ENCODE results near the gene TEX22. TPM values are rescaled to one million over a fixed set of nuclear protein-coding genes. Genes with fewer than 3 reads are reported as not detected.
A peak's percentile ranks its signal among the peaks of the same experiment; 100 is the strongest.

Gene TEX22
- polyA plus RNA-seq, 1 donor from 2014 or later = 1.0 TPM

DNA sequence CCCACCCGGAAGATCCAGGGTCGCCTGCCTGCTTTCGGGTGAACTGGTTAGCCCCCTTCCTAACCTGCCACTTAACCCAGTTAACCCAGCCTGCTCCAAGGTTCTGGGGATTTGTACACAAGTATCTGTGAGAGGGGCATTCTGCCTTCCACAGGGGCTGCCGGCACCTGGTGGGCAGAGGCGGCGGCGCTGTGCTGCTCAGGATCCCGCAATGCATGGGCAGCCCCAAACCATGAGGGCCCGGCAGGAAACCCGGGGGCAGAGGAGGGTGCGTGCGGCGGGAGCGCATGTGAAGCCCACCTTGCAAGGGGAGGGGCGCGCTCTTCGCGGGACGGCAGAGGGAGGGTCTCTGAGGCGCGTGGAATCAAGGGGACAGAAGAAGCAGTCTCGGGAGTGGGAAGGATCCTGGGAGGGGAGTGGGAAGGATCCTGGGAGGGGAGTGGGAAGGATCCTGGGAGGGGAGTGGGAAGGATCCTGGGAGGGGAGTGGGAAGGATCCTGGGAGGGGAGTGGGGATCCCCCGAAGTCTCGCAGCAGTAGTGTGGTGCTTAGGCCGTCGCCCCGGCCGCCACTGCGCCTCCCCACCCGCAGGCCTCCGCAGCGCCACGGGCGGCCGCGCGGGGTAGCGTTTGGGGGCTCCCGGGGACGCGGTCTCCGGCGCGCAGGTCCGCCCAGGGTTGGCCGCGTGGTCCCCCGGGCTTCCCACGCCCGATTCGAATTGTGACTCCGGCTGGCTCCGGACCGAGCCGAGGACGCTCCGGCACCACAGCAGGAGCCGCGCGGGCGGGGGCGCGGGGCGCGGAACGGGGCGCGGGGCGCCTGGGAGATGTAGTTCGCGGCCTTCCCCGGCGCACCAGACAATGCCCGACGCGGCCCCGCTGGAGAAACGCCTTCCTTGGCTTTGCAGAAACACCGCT, 16.4 kb downstream of the TEX22 start:
- peak overlapping the region; percentile 52 to 88 (median 74) for H3K4me3 Mint-ChIP-seq
- no peaks in the 10 kb centered on the region for H3K9me3 Mint-ChIP-seq
- H3K27me3 Mint-ChIP-seq = peaks cover 22% of the 10 kb centered on the region
- H3K27ac Mint-ChIP-seq = peak overlapping the region in 1 of 3 donors; percentile 3
- H3K36me3 Mint-ChIP-seq = no peaks in the 10 kb centered on the region
- peaks cover 2 to 13% (median 5%) of the 10 kb centered on the region in 3 donors for H3K4me1 Mint-ChIP-seq

- H3K4me3 Mint-ChIP-seq = peak overlapping the region; percentile 52 to 88 (median 74)
- H3K9me3 Mint-ChIP-seq = no peaks in the 10 kb centered on the region
- H3K27ac Mint-ChIP-seq = peak overlapping the region in 2 of 3 donors; percentile 39 to 71
- no peaks in the 10 kb centered on the region for H3K36me3 Mint-ChIP-seq
- peaks cover 3 to 12% (median 5%) of the 10 kb centered on the region in 3 donors for H3K4me1 Mint-ChIP-seq
- H3K27me3 Mint-ChIP-seq = peaks cover 18% of the 10 kb centered on the region
Measured at GRCh38 chr14:105415481-105416428, 17.4 kb downstream of the TEX22 start.

DNA sequence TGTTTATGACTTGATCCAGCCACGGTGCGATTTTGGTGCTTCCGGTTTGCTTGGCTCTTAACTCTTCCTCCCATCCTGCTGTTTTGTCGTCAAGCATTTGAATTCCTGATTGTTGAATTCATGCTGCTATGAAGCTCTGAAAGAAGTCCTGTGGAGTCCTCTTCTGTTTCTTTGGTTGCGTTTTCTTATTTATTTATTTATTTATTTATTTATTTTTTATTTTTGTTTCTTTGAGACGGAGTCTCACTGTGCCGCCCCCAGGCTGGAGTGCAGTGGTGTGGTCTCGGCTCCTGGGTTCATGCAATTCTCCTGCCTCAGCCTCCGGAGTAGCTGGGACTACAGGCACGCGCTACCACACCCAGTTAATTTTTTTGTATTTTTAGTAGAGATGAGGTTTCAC, 18.3 kb downstream of the TEX22 start:
- Mint-ChIP-seq H3K27ac (no peak overlapping the region), H3K9me3 (no peaks in the 10 kb centered on the region), H3K4me1 (peaks cover 5 to 9% (median 7%) of the 10 kb centered on the region in 3 donors), H3K36me3 (no peaks in the 10 kb centered on the region), H3K27me3 (peaks cover 12% of the 10 kb centered on the region), H3K4me3 (peak overlapping the region in 1 of 4 donors; percentile 33)

DNA sequence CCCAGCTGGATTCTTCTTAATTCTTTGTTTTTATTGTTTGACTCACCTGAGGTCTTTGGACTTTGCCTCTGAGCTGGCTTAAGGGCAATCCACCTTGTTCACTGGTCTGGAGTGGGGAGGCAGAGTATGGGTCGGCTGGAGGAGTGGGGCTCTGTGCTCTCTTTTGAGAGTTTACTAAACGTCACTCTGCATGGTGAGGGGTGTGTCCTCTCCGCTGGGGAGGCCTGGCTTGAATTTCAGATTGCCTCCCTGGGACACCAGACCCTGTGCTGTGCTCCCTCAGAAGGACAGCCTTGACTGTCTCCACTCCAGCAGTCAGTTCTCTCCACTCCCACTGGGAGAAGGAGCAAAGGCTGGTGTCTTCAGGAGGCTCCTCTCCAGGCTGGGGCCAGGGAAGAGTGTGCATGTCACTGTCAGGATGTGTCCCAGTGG, 19.4 kb downstream of the TEX22 start:
- peaks cover 7% of the 10 kb centered on the region for H3K27me3 Mint-ChIP-seq
- H3K9me3 Mint-ChIP-seq = no peaks in the 10 kb centered on the region
- H3K4me1 Mint-ChIP-seq = peaks cover 15 to 17% (median 15%) of the 10 kb centered on the region in 3 donors
- H3K4me3 Mint-ChIP-seq = peak overlapping the region in 2 of 4 donors; percentile 33 to 44
- no peaks in the 10 kb centered on the region for H3K36me3 Mint-ChIP-seq
- H3K27ac Mint-ChIP-seq = peak overlapping the region in 1 of 3 donors; percentile 35

- H3K36me3 Mint-ChIP-seq = no peaks in the 10 kb centered on the region
- peak overlapping the region; percentile 33 to 85 (median 78) for H3K4me3 Mint-ChIP-seq
- peak overlapping the region in 1 of 3 donors; percentile 35 for H3K27ac Mint-ChIP-seq
- no peaks in the 10 kb centered on the region for H3K9me3 Mint-ChIP-seq
- peaks cover 4% of the 10 kb centered on the region for H3K27me3 Mint-ChIP-seq
- H3K4me1 Mint-ChIP-seq = peaks cover 17 to 20% (median 17%) of the 10 kb centered on the region in 3 donors
Measured at GRCh38 chr14:105418269-105419194, 20.2 kb downstream of the TEX22 start.

GRCh38 chr14:105419195-105420091, 21.1 kb downstream of the TEX22 start, which contains the start of gene MTA1:
Gene MTA1, plus strand, starts transcription at chr14:105419827. Its CDS starts 209 bp downstream, at chr14:105420036.
- H3K9me3 Mint-ChIP-seq = no peaks in the 10 kb centered on the region
- H3K27me3 Mint-ChIP-seq = peaks cover 2% of the 10 kb centered on the region
- no peaks in the 10 kb centered on the region for H3K36me3 Mint-ChIP-seq
- H3K27ac Mint-ChIP-seq = peak within 1 kb of the TSS in 2 of 3 donors; percentile 35 to 87
- peak within 1 kb of the TSS; percentile 81 to 95 (median 94) for H3K4me3 Mint-ChIP-seq
- peaks cover 17 to 22% (median 17%) of the 10 kb centered on the region in 3 donors for H3K4me1 Mint-ChIP-seq

DNA sequence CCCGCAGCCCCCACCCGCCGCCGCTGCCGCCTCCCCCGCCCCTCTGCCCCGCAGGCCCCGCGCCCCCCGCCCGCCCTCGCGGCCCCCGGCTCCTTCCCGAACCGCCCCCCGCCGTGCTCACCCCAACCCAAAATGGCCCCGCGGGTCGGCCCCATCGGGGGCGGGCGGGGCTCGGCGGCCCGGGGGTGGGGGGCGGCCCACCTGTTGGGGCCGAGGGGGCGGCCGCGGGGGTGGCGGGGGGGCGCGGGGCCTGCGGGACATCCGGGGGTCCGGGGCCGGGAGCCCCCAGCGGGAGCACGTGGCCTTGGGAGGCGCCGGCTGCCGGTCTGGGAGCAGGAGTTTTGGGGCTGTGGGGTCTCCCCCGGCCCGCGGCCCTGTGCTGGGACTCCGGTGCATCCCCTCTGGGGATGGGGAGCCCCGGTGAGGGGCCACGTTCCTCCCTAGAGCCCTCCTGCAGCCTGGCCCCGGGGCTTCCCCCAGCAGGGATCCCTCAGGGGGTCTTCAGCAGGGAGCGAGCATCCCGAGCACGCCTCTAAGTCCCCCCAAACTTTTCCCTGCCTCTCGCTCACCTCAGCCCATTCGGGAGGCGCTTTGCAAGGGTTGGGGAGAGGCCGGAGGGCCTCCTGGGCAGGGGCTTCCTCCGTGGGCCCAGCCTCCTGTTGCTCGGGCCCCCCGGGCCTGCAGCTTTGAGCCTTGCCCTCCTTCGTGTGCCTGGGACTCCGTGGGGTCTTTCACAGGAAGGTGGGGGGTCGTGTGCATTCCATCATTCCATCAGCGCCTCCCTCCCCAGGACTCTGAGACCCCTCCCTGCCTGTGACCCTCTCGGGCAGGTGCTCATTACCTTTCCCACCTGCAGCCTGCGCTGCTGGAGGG, 22.0 kb downstream of the TEX22 start:
- Mint-ChIP-seq H3K36me3 (no peaks in the 10 kb centered on the region), H3K27ac (peak overlapping the region in 2 of 3 donors; percentile 87 to 90), H3K9me3 (no peaks in the 10 kb centered on the region), H3K4me3 (peak overlapping the region; percentile 81 to 95 (median 94)), H3K27me3 (peaks cover 2% of the 10 kb centered on the region), H3K4me1 (peaks cover 14 to 20% (median 15%) of the 10 kb centered on the region in 3 donors)

DNA sequence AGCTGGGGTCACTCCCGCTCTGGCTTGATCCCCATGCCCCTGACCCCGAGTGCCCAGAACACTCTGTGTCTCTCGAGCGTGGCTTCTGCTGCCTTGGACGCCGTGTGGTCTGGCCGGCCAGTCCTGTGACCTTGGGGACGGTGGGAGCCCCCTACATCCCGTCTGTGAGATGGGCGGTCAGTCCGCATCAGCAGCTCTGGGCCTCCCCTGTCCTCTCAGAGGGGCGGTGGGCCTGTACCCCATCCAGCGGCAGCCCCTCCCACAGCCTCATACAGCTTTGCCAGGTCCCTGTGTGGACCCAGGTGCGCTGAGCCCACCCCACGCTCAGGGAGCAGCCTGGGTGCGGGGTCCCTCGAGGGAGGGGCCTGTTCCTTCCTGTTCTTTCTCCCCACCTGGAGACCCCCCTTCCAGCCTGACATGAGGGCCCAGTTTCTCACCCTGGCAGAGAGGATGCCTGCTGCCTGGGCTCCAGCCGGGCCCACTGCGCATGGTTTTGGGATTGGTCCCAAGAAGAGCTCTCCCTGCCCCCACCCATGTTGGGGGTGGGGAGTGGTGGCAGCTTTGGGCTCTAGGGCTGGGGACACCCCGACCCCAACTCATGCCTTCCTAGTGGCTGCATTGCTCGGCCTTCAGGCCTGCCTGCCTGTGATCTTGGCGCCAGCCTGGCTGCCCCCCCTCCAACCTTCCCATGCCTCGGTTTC, 22.8 kb downstream of the TEX22 start:
- Mint-ChIP-seq H3K27ac (peak overlapping the region in 2 of 3 donors; percentile 87 to 90), H3K9me3 (no peaks in the 10 kb centered on the region), H3K4me3 (peak overlapping the region; percentile 81 to 95 (median 94)), H3K4me1 (peaks cover 12 to 20% (median 15%) of the 10 kb centered on the region in 3 donors), H3K27me3 (peaks cover 2% of the 10 kb centered on the region), H3K36me3 (no peaks in the 10 kb centered on the region)

GRCh38 chr14:105421723-105422615, 23.6 kb downstream of the TEX22 start:
- H3K4me3 Mint-ChIP-seq = peak overlapping the region; percentile 68 to 95 (median 94)
- H3K9me3 Mint-ChIP-seq = no peaks in the 10 kb centered on the region
- peak overlapping the region in 2 of 3 donors; percentile 90 to 91 for H3K27ac Mint-ChIP-seq
- no peaks in the 10 kb centered on the region for H3K36me3 Mint-ChIP-seq
- H3K4me1 Mint-ChIP-seq = peaks cover 12 to 20% (median 15%) of the 10 kb centered on the region in 3 donors
- peaks cover 2% of the 10 kb centered on the region for H3K27me3 Mint-ChIP-seq

- Mint-ChIP-seq H3K27me3 (peaks cover 2% of the 10 kb centered on the region), H3K9me3 (no peaks in the 10 kb centered on the region), H3K27ac (peak overlapping the region in 1 of 3 donors; percentile 90), H3K4me1 (peaks cover 12 to 21% (median 15%) of the 10 kb centered on the region in 3 donors), H3K36me3 (peaks cover 3% of the 10 kb centered on the region), H3K4me3 (peak overlapping the region in 2 of 4 donors; percentile 63 to 92)
Measured at GRCh38 chr14:105422695-105423487, 24.6 kb downstream of the TEX22 start.

Measured in IgD-negative memory B cell (primary cell).